ENCODE results near the gene IGSF23.

DNA sequence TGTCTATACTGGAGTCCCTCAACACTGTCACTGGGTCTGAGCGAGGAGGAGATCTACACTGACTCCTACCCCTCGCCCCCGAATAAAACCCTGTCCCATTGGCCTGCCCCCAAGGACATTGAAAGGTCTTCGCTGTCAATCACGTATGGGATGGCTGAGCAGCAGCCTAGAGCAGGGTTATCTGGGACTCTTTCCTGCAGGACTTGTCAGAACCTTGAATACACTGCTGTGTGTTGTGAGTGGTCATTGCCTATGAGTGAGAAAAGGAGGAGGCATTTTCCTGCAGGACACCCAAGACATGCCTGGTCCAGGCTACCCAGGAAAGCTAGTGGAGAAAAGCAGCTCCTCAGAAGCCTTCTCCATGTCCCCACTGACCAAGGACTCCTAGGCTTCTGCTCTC lies 40.0 kb downstream of the IGSF23 start:
- TF ChIP-seq, protein P1, sequence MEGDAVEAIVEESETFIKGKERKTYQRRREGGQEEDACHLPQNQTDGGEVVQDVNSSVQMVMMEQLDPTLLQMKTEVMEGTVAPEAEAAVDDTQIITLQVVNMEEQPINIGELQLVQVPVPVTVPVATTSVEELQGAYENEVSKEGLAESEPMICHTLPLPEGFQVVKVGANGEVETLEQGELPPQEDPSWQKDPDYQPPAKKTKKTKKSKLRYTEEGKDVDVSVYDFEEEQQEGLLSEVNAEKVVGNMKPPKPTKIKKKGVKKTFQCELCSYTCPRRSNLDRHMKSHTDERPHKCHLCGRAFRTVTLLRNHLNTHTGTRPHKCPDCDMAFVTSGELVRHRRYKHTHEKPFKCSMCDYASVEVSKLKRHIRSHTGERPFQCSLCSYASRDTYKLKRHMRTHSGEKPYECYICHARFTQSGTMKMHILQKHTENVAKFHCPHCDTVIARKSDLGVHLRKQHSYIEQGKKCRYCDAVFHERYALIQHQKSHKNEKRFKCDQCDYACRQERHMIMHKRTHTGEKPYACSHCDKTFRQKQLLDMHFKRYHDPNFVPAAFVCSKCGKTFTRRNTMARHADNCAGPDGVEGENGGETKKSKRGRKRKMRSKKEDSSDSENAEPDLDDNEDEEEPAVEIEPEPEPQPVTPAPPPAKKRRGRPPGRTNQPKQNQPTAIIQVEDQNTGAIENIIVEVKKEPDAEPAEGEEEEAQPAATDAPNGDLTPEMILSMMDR (IDR thresholded peaks at IDR 0.05): no peak
- TF ChIP-seq EZH2 (IDR thresholded peaks at IDR 0.05; ENCODE audit: borderline replicate concordance, insufficient read depth, low read depth, low read length, poor library complexity, severe bottlenecking): no peak

Measured in B cell (primary cell).